CD4-positive, alpha-beta T cell (primary cell): ENCODE measurements around the gene PRKN. TPM values are rescaled to one million over a fixed set of nuclear protein-coding genes. Genes with fewer than 3 reads are reported as not detected.

Source experiments
- ATAC-seq: fragments of 200-7000 bp; cut with Tn5 transposase; one replicate; pipeline ENCODE4 v1.10.0; 2022; ENCODE audit warnings: mild to moderate bottlenecking; ENCODE audit not compliant: poor library complexity
- CTCF ChIA-PET: fragments of 350-600 bp; sonication (Branson Sonifier 250); formaldehyde crosslinking; loops from one replicate; lab custom pipeline; 2021; ENCODE audit warnings: antibody characterized with exemption, inconsistent platforms; lab: Charles Lee
- POLR2A ChIA-PET: fragments of 350-600 bp; sonication (Branson Sonifier 250); formaldehyde crosslinking; loops from one replicate; lab custom pipeline; 2021; ENCODE audit warnings: antibody characterized with exemption, inconsistent platforms; lab: Charles Lee
- DNase-seq, 14 experiments: peaks; one replicate each; pipeline ENCODE4 v3.0.0-alpha.2; 2013 to 2020; ENCODE audit warnings: mixed read lengths in 2 of 14
- H3K27ac ChIP-seq, 2 donors: one replicate each; pipeline versions ENCODE4 v1.5.1 to v1.7.0; 2013; ENCODE audit warnings: low read length in 2 of 2, low read depth in 1 of 2, mild to moderate bottlenecking in 1 of 2
- H3K27me3 ChIP-seq, 2 experiments: 1 replicate in 1 of 2; 2 replicates in 1 of 2; pipeline versions ENCODE4 v1.6.1 to v1.7.0; 2013; ENCODE audit warnings: low read length in 2 of 2, control low read depth in 1 of 2, mild to moderate bottlenecking in 1 of 2, moderate library complexity in 1 of 2; ENCODE audit not compliant: insufficient read depth in 2 of 2, control insufficient read depth in 1 of 2
- H3K36me3 ChIP-seq: one replicate; pipeline ENCODE4 v1.6.1; 2013; ENCODE audit warnings: low read length, control low read depth; ENCODE audit not compliant: insufficient read depth
- H3K4me1 ChIP-seq: one replicate; pipeline ENCODE4 v1.6.1; 2013; ENCODE audit warnings: low read length, control low read depth; ENCODE audit not compliant: insufficient read depth
- H3K4me3 ChIP-seq: one replicate; pipeline ENCODE4 v1.5.1; 2013; ENCODE audit warnings: mild to moderate bottlenecking, low read length, moderate library complexity
- H3K9me3 ChIP-seq, 2 experiments: 1 replicate in 1 of 2; 2 replicates in 1 of 2; pipeline versions ENCODE4 v1.6.1 to v1.7.0; 2013; ENCODE audit warnings: low read length in 2 of 2, mild to moderate bottlenecking in 2 of 2, control low read depth in 1 of 2, moderate library complexity in 1 of 2; ENCODE audit not compliant: control insufficient read depth in 1 of 2, insufficient read depth in 1 of 2
- H3K27ac Mint-ChIP-seq: one replicate; pipeline ENCODE4 v1.8.0; 2020; ENCODE audit warnings: mixed read lengths
- H3K27me3 Mint-ChIP-seq: one replicate; pipeline ENCODE4 v1.8.0; 2021; ENCODE audit warnings: mixed read lengths
- H3K36me3 Mint-ChIP-seq: one replicate; pipeline ENCODE4 v1.8.0; 2021; ENCODE audit warnings: low read depth, mixed read lengths
- H3K4me1 Mint-ChIP-seq: one replicate; pipeline ENCODE4 v1.8.0; 2021; ENCODE audit warnings: low read depth, mixed read lengths
- H3K4me3 Mint-ChIP-seq: one replicate; pipeline ENCODE4 v1.8.0; 2020; ENCODE audit warnings: mild to moderate bottlenecking, mixed read lengths
- H3K9me3 Mint-ChIP-seq: one replicate; pipeline ENCODE4 v1.8.0; 2020; ENCODE audit warnings: mixed read lengths
- CTCF ChIP-seq: fragments of 200-600 bp; IDR thresholded peaks from one replicate; pipeline ENCODE4 v1.8.0; 2022; ENCODE audit warnings: antibody characterized with exemption, mild to moderate bottlenecking
- intact Hi-C, 2 experiments: fragments of 100-400 bp; cut with DNase I in 1 of 2; cut with micrococcal nuclease in 1 of 2; formaldehyde crosslinking; loops; one replicate each; pipeline versions ENCODE4 v1.15.1 to v1.9.0; 2023 to 2025; cut with DNase I, micrococcal nuclease
- total RNA-seq, 174 experiments: library from RNA in 2 of 174; stranded (reverse) in 2 of 174; gene quantifications; one replicate each; pipeline ENCODE4 v1.2.3 and lab custom pipeline; 2021 to 2026

The PRKN gene
- total RNA-seq, 2 experiments from 2014 or later: 5.2 to 5.4 TPM

GRCh38 chr6:162753775-162754174 lies 26.2 kb upstream of the PRKN start:
- Histone ChIP-seq H3K27ac (no peak overlapping the region), H3K36me3 (no peaks in the 10 kb centered on the region), H3K4me3 (no peak overlapping the region), H3K9me3 (no peaks in the 10 kb centered on the region), H3K27me3 (no peaks in the 10 kb centered on the region), H3K4me1 (no peaks in the 10 kb centered on the region)
- Mint-ChIP-seq H3K9me3 (no peaks in the 10 kb centered on the region), H3K27me3 (no peaks in the 10 kb centered on the region), H3K36me3 (no peaks in the 10 kb centered on the region), H3K4me3 (no peak overlapping the region), H3K4me1 (no peaks in the 10 kb centered on the region), H3K27ac (no peak overlapping the region)
- ATAC-seq (no peak), DNase-seq (no peak)
- ChIA-PET CTCF (no interaction called here), POLR2A (no interaction called here)
- intact Hi-C loops: no loop called here
- no peak for TF ChIP-seq CTCF

GRCh38 chr6:162751211-162751859 lies 23.8 kb upstream of the PRKN start:
- no peak overlapping the region for H3K4me3 ChIP-seq
- no peaks in the 10 kb centered on the region for H3K36me3 Mint-ChIP-seq
- no peaks in the 10 kb centered on the region for H3K27me3 ChIP-seq
- no peaks in the 10 kb centered on the region for H3K9me3 ChIP-seq
- CTCF ChIA-PET: no interaction called here
- intact Hi-C loops: no loop called here
- no peaks in the 10 kb centered on the region for H3K4me1 Mint-ChIP-seq
- H3K27me3 Mint-ChIP-seq: no peaks in the 10 kb centered on the region
- H3K27ac ChIP-seq: no peak overlapping the region
- no peak overlapping the region for H3K27ac Mint-ChIP-seq
- no peaks in the 10 kb centered on the region for H3K36me3 ChIP-seq
- no peak for TF ChIP-seq CTCF
- POLR2A ChIA-PET: no interaction called here
- ATAC-seq: no peak
- H3K9me3 Mint-ChIP-seq: no peaks in the 10 kb centered on the region
- no peaks in the 10 kb centered on the region for H3K4me1 ChIP-seq
- no peak for DNase-seq
- no peak overlapping the region for H3K4me3 Mint-ChIP-seq

GRCh38 chr6:162750776-162751175 lies 23.2 kb upstream of the PRKN start:
- no peak overlapping the region for H3K4me3 Mint-ChIP-seq
- POLR2A ChIA-PET: no interaction called here
- H3K4me1 Mint-ChIP-seq: no peaks in the 10 kb centered on the region
- no peaks in the 10 kb centered on the region for H3K36me3 Mint-ChIP-seq
- ATAC-seq (no peak), DNase-seq (no peak)
- H3K9me3 Mint-ChIP-seq: no peaks in the 10 kb centered on the region
- H3K9me3 ChIP-seq: no peaks in the 10 kb centered on the region
- no peaks in the 10 kb centered on the region for H3K36me3 ChIP-seq
- CTCF ChIA-PET: no interaction called here
- intact Hi-C loops: no loop called here
- no peak overlapping the region for H3K27ac ChIP-seq
- no peak overlapping the region for H3K27ac Mint-ChIP-seq
- H3K4me1 ChIP-seq: no peaks in the 10 kb centered on the region
- H3K27me3 ChIP-seq: no peaks in the 10 kb centered on the region
- H3K27me3 Mint-ChIP-seq: no peaks in the 10 kb centered on the region
- no peak for TF ChIP-seq CTCF
- no peak overlapping the region for H3K4me3 ChIP-seq
